DMS79 treated with DMSO at 0.1 percent for 48 hours (cell line): Measurements from ENCODE around the gene MLC1.

ENCODE experiments used
- DNase-seq: peaks from one replicate; lab custom pipeline; 2025; lab: John Stamatoyannopoulos, UW

Gene MLC1

DNA sequence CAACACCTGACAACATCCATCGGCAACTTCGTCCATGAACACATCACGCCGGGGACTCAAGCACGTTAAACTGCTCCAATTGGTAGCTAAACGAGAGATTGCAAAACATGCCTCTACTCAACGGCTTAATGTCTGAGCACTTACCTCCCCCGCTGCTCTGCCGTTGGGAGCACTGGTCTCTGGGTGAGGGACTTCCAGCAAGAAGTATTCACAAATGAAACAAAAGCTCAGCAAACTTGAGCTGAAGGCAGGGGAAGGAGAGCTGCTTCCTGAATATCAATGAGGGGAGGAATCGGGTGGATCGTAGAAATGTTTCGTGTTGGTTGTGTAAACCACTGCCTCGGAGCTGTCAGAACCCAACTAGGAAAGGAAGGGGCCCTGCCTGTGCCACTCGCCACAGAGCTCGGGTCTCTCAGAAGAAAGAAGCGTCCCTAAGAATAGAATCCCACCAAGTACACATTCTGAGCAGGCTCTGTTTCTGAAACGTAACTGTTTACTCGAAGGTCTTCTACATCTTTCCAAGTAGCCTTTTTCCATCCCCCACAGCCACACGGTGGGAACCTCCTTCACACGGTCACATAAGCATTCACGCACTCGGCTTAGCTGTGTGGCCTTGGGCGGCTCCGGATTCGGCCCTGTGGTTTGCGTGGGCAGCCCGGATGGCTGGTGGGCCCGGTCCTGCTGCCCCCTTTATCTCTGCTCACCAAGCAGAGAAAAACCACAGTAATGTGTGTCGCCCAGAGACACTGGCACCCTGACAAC is at the start of gene MLC1:
MLC1 (minus strand) TSS at position 216 of the 762 bp plus-strand sequence. CDS start 524 bp downstream, outside the sequence.
- DNase-seq, result no peak

DNA sequence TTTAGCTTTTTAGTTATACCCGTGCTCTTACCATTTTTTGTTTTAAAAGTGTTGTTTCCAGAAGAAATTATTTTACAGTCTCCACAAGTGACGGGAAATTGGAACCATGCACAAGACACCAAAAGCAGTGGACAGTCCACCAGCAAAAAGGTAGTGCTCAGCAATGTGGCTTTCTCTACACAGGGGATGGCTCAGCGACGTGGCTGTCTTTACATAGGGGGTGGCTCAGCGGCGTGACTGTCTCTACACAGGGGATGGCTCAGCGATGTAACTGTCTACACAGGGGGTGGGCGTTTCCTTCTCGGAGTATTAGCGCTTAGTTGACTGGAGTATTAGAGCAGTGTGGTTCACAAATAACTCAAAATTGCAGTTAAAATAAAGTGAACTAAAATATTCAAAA is 49.3 kb upstream of the MLC1 start:
- no peak for DNase-seq

DNA sequence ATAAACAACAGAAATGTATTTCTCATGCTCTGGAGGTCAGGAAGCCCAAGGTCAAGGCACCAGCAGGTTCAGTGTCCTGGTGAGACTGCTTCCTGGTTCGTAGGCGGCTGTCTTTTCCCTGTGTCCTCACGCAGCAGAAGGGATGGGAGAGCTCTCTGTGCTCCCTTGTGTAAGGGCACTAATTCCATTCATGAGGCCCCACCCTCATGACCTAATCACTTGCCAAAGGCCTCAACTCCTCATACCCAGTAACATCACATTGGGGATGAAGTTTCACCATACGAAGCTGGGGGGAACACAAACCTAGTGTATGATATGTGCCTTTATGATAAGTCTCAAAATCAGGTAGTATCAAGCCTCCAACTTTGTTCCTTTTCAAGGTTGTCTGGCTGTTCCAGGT is 46.7 kb upstream of the MLC1 start:
- DNase-seq, result no peak

DNA sequence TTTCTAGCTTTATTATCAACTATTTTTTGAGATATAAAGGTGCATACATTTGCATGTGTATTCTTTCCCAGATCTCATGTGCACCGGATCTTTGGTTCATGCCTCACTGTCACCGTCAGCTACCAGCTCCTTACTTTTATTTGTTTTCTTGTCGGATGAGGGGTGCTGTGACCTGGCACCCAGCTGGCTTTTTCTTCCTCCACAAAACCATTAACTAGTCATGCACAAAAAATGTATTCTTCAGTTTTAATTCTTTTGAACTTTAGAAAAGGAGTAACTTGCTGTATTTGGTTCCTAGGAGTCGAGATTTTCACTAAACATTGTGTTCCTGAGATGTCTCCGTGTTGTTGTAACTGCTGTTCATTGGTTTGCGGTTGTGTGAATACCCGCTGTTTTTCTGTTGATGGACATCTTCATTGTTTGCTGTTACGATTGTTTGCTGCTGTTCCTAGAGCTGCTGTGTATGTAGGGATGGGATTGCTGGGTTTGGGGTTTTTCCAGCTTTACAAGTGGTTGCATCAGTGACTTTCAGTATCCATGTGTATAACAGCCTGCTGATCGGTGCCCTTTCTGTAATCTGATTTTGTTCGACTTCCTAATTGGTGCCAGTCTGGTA is 44.0 kb upstream of the MLC1 start:
- no peak for DNase-seq

DNA sequence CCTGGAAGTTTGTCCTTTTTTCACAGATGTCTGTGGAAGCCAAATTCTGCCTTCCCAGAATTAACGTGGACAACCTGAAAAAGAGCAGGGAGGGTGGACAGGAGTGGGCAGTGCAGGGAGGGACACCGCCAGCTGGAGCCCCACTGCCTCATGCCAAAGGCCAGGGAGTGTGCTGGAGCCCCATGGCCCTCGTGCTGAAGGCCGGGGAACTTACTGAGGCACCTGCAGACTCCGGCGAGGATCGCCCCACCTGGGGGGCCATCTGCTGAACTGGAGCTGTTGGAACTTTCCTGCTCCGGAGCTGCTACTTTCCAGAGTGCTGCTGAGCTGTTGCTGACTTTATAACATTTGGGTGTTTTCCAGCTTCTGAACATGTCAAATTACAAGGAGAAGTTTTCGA is 39.8 kb upstream of the MLC1 start:
- no peak for DNase-seq

DNA sequence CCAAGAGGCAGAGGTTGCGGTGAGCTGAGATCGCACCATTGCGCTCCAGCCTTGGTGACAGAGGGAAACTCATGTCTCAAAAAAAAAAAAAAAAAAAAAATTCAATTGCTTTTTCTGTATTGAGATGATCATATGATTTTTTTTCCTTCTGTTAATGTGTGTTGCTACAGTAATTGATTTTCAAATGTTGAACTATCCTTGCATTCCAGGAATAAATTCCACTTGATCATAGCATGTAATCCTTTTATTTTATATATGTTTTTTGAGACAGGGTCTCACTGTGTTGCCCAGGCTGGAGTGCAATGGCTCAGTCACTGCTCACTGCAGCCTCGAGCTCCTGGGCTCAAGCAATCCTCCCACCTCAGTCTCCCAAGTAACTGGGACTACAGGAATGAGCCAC is 37.9 kb upstream of the MLC1 start:
- DNase-seq, result no peak

DNA sequence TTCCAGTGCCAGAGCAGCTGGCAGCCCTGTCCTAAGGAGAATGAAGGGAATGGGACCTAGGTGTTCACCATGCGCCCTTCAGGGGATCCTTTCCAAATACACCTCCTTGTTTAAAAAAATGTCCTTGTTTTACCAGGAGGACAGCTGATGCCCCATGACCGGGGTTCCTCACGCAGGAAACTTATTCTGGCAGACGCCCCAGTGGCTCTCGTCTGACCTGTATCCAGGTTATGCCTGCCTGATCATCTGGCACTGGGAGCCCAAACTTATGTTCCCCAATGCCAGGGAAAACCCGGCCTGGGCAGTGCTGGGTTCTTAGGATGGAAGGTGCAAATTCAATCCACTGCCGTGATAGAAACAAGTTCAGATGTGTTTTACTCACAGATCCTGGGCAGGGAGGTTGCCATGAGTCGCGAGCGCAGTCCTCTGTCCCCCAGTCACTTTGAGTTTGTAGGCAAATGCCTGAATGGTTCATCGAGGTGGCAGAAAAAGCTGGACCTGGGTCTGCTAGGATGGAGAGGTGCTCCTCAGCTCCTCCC is 36.0 kb upstream of the MLC1 start:
- no peak for DNase-seq

DNA sequence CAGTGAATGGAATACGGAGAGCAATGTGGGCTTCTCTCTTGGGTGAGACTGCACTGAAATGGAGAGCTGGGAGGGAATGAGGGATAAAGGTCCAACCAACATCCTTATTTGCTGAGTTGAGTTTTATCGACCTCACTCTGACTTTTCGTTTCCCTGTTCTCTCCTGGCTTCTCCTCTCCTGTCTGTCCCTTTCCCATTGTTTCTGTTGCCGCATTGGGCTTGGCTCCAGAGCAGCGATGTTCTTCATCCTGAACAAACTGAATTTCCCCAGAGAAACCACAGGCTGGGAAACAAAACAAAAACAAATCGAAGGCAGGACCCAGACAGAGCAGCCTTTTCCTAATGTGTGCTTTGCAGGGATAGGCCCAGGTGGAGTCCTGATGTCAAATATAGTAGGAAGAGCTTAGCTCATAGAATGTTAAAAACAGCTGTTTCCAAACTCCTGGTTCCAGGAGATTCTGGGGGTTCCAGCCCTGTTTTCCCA is 34.6 kb upstream of the MLC1 start:
- DNase-seq, result no peak

DNA sequence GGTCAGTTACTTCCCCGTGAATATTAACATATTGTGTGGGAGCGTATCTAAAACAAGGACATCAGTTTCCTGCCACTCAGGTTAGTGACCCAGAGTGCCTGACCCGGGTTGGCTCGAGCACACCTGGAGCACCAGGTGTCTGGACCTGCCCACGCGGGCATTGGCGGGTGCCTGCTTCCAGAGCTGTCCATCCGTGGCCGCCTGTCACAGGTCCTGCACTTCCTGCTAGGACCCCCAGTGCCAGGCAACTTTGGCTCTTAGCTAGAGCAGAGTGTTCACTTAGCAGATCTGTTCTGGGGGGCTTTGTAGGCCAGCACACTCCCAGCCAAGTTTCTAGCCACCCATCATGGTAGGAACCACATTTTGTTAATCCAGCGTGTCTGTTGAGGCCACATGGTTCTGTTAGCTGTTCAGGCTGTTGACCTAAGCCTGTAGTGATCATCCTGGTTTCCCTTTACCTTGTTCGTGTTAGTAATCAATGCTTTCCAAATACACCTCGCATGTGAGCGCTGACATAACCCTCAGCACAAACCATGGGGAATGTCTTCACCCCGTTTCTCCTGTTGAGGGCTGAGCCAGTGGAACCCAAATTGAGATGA is 34.0 kb upstream of the MLC1 start:
- no peak for DNase-seq

DNA sequence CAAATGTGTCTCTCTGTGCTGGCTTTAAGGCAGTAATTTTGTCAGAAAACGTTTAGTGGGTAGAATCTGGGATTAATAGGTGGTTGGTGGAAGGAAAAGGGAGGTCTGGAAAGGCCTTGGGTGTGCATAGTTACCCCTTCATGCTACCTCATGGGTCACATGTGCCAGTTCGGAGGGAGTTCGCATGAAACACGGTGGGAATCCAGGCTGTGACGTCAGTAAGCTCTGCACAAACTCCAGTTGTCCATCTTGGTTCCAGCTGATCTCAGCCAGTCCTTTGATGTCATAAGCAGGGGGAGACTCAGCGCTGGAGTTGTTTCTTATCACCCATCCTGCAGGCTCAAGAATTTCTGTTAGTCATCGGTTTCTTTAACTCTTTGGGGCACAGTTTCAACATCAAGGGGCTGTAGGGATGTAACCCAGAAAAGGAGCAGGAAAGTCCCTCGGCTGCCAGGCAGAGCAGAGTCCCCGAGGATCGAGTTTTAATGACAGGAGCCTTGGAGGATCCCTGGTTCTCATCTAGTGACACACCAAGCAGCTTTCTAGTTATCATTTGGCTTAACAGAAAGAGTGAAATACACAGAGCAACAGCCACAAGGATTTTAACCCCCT is 33.4 kb upstream of the MLC1 start:
- DNase-seq, result no peak

DNA sequence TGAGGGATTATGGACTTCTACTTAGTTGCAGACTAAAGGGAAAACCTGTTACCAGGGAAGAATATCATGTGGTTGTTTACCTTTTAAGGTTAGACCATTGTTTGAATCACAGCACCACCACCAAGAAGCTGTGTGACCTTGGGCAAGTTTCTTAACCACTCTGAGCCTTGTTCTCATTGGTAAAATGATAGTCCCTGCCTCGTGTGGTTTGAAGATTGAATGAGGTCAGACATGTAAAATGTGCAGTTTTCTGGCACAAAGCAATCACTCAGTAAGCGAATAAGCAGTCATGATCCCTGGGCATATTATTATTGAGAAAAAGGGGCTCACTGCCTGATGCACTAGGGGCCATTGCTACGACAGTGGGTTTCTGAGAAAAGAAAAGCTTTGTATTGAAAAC is 32.9 kb upstream of the MLC1 start:
- no peak for DNase-seq

DNA sequence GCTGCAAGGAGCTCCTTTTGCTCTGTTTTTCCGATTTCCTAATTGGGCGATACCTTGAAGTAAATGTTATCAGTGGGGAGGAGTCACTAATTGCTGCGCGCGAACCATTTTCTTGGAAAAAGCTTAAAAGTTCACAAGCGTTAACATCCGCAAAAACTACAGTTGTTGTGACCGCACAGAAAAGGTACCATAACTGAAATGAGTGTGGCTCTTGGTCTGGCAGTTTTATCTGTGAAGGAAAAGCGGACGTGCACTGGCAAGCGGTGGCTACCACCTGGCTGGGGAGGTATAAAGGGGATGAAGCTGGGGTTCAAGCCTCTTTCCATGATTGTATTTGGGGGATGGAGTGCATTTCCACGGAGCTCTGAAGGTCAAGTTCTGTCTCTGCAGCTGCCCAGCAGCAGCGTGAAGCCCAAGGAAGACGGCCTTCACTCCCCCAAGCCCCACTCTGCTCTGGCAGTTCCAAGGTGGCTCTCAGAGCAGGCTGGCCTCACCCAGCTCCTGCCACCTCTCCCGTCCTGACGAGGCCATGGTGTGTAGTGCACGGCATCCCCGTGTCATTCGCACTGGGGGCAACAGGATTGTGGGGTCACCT is 32.0 kb upstream of the MLC1 start:
- DNase-seq, result no peak

DNA sequence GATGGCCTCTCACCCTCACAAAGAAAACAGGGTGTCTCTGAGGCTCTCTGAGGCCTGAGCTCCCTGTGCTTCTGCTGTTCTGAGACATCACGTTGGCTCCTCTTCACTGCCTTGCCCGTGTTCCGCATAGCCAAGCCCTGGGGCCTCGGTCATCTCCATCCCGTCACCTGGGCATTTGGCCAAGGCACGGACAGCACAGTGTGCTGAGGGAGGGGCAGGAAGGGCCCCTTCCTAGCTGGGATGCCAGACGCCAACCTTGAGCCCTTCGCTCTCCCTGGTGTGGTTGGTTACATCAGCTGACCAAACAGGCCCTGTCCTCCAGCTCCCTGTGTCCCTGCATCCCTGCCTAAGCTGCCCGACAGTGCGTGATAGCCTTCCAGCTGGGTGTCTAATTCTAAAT is 30.5 kb upstream of the MLC1 start:
- no peak for DNase-seq

DNA sequence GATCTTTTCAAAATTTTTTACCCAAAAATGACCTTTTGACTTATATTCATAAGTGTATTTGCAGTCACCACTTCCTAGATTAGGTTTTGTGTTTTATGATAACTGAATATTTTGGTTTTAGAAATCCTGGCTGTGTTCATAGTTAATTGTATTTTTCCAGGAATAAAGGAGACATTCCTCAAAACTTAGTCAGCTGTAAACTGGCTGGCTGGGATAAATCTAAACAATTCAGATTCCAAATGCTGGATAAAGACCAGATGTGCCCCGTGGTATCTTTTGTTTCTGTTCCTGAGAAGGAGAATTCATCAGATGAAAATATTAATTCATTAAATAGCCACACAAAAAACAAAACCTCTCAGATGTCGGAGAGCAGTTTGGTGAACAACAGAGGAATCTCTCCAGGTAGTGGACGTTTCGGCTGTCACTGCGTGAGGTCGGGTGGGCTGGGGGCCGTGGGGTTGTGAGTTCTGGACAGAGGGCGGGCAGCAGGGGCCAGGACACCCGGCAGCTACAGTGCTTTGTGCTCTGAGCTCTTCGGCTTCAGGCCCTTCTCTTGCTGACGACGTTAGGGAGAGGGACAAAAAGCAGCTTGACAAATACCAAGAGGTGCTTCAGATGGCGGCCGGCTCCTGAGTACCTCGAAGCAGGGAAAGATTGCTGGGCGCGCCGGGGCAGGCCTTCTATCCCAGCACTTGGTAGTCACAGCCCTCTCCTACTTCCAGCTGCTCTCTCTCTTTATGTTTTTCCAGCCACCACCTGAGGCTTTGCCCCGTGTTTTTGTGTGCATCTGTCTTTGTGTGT is 29.2 kb upstream of the MLC1 start:
- DNase-seq, result peak; percentile 46

DNA sequence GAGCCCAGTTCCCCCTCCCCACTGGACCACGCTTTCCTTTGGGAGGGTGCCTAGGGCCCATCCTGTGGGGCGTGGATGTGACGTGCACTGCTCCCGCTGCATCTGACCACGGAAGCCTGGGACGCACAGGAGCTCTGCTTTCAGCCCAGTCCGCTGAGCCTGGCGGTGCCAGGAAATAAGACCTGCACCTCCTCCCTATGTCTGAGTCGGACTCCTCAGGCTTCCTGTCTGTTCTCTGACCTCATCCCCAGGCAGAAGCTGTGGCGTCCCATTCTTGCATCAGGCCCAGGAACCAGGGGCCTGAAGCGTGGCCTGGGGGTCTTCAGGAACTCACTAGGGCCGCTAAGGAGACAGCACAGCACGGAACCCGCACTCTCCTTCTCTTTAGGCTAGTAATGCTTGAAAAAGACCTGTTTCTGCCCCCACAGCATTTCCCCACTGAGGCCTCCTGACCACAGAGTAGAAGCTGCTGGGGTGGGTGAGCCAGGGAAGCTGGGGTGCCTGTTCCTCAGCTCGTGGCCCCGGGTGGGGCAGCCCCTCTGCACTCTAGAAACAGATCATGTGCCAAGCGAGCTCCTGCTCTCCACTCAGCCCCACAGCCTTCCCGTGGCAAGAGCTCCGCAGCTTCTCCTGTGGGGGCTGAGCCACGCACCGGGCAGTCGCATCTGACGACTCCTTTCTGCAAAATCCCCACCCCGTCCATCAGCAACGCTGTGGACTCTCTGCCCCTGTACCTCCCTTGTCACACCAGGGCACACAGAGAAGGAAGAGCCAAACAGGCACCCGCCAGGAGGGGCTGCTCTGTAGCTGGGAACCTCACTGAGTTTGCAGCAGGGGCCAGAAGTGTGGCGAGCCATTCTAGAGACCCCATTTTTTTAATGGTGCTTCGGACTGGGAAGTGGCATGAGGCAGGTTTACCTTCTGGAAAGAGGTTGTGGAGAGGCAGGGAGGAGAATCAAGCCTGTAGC is 27.2 kb upstream of the MLC1 start:
- DNase-seq, result no peak

DNA sequence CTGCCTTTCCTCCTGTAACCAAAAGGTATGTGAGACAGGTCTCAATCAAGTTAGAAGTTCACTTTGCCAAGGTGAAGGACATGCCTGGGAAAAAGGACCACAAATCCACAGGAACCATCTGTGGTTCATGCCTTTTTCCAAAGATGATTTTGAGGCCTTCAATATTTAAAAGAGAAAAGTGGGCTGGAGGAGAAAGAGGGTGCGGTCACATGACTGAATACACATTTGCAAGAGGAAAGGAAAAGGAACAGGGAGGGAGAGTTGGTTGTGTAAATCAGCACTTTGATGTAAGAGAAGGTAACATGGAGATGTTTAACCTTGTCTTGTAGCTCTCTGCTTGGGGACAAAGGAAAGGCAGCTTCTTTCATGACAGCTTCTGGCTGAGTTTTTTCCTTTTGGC is 25.8 kb upstream of the MLC1 start:
- no peak for DNase-seq

DNA sequence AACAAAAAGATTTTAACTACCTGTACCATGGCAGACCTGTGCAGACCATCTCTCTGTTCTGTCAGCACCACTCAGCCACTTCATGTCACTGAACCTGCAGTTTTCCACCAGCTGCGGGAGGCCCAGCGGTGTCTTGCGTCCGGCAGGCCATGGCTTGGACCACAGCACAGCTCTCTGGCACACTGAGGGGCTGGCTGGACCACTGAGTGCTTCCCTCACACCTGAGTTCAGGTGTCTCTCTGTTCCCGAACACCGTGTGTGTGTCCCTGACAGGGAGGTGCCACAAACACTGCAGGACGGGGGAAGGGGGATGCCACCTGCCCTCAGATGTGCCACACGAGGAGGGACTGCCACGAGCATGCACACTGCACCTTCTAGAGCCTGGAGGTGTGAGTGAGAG is 22.3 kb upstream of the MLC1 start:
- DNase-seq, result no peak

DNA sequence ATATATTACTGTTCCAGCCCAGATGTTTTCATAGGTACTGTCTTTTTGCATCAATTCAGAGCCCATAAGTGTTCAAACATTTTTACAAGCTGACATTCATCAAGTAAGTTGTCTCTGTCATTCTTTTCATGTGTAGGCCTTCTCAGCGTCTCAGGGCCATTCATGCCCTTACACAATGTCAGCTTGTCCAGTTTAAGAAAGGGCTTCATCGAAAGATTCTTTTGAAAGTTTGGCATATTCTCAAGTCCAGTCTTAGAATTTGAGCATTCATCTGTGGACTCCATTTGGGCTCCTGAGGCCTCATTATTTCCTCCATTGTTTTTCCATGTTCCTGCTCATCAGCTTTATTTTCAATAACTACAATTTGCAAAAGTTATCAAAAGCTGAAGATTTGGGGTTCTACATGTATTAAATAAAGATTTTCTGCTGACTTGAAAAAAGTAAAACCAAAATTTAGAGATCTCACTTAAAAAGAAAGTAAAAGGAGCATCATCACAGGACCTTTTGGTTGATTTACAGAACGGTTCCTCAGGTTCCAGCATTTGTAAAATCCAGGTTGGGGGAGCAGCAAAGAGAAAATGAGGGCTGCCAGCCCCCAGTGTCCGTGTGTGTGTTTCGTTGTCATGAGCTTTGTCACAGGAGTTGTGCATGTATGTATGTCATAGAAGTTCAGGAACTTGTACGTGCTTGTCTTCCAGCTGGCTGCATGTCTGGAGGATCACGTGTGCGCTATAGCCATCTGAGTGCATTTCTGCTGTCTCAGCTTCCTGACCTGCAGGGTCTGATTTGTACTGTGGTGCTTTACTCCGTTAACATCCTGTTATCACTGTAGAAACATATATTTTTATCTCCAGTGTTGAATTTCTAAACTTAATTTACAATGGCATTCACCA is 20.2 kb upstream of the MLC1 start:
- no peak for DNase-seq

DNA sequence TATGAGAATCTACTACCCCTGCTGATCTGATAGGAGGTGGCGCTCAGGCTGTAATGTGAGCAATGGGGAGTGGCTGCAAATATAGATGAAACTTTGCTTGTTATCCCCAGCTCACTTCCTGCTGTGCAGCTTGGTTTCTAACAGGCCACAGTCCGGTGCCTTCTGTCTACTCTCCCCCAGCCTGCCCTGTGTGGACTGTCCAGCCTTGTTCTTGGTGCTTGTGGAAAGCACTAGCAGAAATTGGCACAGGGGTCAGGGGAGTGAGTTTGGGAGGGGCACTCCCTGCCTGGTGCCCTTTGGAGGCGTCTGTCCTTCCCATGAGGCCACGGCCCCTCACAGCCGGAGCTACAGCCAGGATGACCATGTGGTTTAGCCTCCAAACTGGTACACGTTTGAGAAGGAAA is 18.9 kb upstream of the MLC1 start:
- no peak for DNase-seq
